ENCODE results near the gene ADH1C.

- TF ChIP-seq, protein P1, sequence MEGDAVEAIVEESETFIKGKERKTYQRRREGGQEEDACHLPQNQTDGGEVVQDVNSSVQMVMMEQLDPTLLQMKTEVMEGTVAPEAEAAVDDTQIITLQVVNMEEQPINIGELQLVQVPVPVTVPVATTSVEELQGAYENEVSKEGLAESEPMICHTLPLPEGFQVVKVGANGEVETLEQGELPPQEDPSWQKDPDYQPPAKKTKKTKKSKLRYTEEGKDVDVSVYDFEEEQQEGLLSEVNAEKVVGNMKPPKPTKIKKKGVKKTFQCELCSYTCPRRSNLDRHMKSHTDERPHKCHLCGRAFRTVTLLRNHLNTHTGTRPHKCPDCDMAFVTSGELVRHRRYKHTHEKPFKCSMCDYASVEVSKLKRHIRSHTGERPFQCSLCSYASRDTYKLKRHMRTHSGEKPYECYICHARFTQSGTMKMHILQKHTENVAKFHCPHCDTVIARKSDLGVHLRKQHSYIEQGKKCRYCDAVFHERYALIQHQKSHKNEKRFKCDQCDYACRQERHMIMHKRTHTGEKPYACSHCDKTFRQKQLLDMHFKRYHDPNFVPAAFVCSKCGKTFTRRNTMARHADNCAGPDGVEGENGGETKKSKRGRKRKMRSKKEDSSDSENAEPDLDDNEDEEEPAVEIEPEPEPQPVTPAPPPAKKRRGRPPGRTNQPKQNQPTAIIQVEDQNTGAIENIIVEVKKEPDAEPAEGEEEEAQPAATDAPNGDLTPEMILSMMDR (IDR thresholded peaks at IDR 0.05; ENCODE audit: poor library complexity) = no peak
- TF ChIP-seq EZH2 (IDR thresholded peaks at IDR 0.05; ENCODE audit: borderline replicate concordance) = no peak
- no peak for TF ChIP-seq EZH2phosphoT487 (IDR thresholded peaks at IDR 0.05; ENCODE audit: low read depth, severe bottlenecking, unreplicated experiment)
Measured at GRCh38 chr4:99293357-99293756, 59.2 kb downstream of the ADH1C start.
